Dermis lymphatic vessel endothelial cell (primary cell): ENCODE measurements around the gene ZRANB3. TPM values are rescaled to one million over a fixed set of nuclear protein-coding genes. Genes with fewer than 3 reads are reported as not detected.

ENCODE experiments used
- total RNA-seq: library from RNA; depleted of rRNA; stranded (reverse); fragments of >200 nt; gene quantifications from 2 replicates; pipeline ENCODE4 v1.2.1, GENCODE V29; 2014

The ZRANB3 gene
- 3.3 and 6.0 TPM in 2 replicates for total RNA-seq

DNA sequence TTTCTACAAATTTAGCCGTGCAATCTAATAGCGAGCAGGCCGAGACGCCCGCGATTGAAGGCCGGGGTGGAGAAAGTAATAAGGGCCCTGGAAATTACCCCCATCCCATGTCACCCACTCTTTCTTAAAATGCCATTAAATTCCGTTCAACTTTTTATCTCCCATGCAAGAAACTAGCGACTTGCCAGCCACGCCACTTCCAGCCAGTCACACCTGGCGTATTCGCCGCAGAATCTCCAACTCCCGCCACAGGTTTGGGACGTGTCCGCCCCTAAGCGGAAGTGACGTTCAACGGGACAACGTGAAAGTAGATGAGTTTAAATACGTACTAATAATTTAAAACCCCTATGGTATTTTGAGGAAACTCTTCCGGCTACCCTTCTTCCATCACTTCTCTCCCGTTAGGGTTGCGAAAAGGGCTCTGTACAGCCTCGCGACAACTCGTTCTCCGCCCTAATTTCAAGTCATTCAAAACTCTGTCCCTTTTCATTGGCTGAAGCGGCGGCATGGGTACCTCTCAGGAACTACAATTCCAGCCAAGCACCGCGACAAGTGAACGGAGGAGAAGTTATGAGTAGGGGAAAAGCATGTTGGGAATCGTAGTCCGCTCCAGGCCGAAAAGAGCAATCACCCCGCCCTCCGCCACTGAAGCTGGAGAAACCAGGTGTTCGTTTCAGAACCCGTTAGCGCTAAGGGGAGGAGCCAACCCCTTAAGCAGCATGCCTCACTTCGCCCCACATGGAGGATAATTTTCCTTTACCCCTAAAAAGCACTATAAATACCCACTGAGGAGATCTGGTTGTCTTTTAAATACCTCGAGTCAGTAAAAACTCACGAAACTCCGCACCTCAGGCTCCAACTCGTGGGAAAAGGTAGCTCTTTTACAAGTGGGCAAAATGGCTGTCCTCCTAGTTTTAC is at the start of gene ZRANB3:
ZRANB3 (minus strand) TSS at position 906 of the 918 bp plus-strand sequence.

GRCh38 chr2:135531231-135532197 is 496 bp upstream of the ZRANB3 start, which contains the start of gene R3HDM1:
Gene R3HDM1 (plus strand): TSS chr2:135531484. CDS start chr2:135604846, 73,362 bp downstream.

Other genes starting within 250 kb of the ZRANB3 start
- 3.4 and 6.2 TPM in 2 replicates for gene R3HDM1, start 266 bp upstream of the ZRANB3 start, total RNA-seq
- 60.4 and 69.6 TPM in 2 replicates for gene UBXN4, start 210.6 kb upstream of the ZRANB3 start, total RNA-seq